GM19438 (cell line): ENCODE measurements around the gene CYP2F1.
"Not testable (repeated sequence)": the region's sequence is repeated elsewhere in the genome, so short reads cannot be mapped to it uniquely, and the experiment has no call there.

ENCODE experiments used
- ATAC-seq: cut with Tn5 transposase; IDR thresholded peaks from one replicate; pipeline ENCODE4 v1.9.1; 2021; ENCODE audit warnings: low read depth; ENCODE audit not compliant: unreplicated experiment

CYP2F1 gene

GRCh38 chr19:41123716-41124294 lies 9.6 kb downstream of the CYP2F1 start:
- no peak for ATAC-seq

DNA sequence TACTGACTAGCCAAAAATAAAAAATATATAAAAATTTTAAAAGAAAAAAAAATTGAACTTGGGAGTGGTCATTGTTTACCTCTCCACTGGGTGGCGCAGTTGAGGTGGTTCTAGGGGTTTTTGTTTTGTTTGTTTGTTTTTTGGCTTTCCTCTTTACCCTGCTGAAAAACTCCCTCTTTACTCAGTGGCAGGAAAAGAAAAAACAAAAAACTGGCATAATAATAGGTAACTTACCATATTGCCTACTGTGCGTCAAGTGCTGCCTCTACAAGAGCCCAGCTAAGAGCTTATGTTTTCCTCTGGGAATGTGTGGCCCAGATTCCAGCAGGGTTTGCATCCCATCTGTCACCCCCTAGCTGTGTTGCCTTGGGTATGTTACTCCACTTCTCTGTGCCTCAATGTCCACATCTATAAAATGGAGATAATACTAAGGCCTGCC lies 12.6 kb downstream of the CYP2F1 start:
- ATAC-seq = not testable (repeated sequence)

GRCh38 chr19:41127362-41127761 lies 13.1 kb downstream of the CYP2F1 start:
- ATAC-seq = not testable (repeated sequence)

DNA sequence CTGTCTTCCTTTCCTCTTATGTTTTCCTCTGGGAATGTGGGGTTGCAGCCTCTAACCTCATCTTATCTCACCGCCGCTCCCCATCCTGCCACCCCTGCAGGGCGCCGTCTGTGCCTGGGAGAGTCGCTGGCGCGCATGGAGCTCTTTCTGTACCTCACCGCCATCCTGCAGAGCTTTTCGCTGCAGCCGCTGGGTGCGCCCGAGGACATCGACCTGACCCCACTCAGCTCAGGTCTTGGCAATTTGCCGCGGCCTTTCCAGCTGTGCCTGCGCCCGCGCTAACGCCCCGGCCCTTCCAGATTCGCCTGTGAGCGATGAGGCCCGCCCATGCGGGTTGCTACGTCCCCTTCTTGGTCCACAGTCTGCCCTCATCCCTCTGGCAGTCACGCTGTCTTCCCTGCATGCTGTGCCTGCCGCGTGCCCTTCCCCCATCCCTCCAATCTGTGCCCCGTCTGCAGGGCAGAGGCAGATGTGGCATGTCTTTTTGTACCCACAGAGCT lies 13.6 kb downstream of the CYP2F1 start:
- not testable (repeated sequence) for ATAC-seq

- no peak for ATAC-seq
These were observed 14.5 kb downstream of the CYP2F1 start for GRCh38 chr19:41128692-41129091.

GRCh38 chr19:41131186-41131585 lies 17.0 kb downstream of the CYP2F1 start:
- ATAC-seq = no peak

DNA sequence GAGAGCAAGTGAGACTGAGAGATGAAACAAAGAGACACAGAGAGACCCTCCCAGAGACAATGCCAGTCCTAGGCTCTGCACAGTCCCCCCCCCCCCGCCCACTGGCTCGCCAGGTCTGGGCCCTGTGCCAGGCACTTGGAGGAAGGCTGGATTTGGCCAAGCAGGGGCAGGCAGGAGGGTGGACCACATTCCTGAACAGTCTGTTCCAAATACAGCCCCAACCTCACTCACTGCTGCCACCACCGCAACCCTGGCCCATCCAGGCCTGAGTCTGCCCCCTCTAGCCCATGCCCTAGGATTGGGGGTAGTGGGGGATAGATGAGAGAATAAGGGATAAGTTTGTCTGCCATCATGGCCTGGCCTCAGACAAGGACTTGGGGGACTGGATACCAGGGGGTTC lies 19.0 kb downstream of the CYP2F1 start:
- no peak for ATAC-seq

- ATAC-seq = no peak
These were observed 20.4 kb downstream of the CYP2F1 start for GRCh38 chr19:41134616-41135015.

- not testable (repeated sequence) for ATAC-seq
These were observed 21.5 kb downstream of the CYP2F1 start for GRCh38 chr19:41135390-41136384.

DNA sequence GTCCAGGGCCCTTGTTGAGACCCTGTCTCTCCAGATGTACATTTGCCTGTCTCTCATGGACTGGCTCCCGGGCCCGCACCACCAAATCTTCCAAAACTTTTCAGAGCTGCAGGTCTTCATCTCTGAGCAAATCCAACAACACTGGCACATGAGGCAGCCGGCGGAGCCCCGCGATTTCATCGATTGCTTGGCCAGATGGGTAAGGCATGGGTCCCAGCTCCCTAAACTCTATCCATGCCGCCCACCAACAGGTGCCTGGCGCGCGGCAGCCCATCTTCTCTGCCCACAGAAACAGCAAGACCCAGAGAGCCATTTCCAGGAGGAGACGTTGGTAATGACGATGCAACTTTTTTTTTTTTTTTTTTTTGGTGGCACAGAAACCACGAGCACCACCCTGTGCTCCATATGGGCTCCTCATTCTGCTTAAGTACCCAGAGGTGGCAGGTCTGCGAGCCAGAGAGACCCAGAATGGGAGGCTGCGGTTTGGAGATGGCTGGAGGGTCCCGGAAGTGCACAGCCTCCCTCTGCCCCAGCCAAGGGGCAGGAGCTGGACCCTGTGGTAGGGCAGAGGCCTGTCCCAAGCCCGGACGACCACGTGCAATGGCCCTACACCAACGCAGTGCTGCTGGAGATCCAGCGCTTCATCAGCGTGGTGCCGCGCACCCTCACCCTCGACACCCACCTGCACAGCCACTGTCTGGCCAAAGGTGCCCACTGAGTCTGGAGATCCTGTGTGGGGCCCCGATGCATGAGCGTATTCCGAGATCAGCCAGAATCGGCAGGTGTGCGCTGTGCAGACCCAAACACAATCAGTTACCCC lies 22.6 kb downstream of the CYP2F1 start:
- no peak for ATAC-seq

DNA sequence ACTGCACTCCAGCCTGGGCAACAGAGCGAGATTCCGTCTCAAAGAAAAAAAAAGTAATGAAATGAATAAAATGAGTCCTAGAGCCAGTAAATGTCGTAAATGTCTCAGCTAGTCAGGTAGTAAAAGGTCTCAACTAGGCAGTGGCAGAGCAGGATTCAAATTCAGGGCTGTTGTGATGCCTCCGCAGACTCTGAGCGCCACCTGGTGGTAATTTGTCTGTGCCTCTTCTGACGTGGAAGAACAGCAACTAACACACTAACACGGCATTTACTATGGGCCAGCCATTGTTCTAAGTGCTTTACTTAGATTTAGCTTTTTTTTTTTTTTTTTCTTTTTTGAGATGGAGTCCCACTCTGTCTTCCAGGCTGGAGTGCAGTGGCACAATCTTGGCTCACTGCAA lies 30.2 kb downstream of the CYP2F1 start:
- no peak for ATAC-seq

- no peak for ATAC-seq
These were observed 35.6 kb downstream of the CYP2F1 start for GRCh38 chr19:41149831-41150230.

DNA sequence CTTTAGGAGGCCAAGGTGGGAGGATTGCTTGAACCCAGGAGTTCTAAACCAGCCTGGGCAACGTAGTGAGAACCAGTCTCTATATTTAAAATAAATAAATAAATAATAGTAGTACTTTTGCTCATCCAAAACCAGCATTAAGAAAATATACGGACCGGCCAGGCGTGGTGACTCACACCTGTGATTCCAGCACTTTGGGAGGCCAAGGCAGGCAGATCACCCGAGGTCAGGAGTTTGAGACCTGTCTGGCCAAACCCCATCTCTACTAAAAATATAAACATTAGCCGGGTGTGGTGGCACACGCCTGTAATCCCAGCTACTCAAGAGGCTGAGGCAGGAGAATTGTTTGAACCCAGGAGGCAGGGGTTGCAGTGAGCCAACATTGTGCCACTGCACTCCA lies 36.8 kb downstream of the CYP2F1 start:
- ATAC-seq = not testable (repeated sequence)

DNA sequence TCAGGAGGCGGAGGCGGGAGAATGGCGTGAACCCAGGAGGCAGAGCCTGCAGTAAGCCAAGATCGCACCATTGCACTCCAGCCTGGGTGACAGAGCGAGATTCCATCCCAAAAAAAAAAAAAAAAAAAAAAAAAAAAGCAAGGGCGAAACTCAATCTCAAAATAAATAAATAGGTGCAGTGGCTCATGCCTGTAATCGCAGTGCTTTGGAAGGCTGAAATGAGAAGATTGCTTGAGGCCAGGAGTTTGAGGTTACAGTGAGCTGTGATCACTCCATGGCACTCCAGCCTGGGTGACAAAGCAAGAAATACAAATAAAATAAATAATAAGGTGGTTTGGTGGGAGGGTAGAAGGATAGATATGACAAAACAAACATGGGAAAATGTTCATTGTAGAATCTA lies 39.8 kb downstream of the CYP2F1 start:
- ATAC-seq = no peak

GRCh38 chr19:41156207-41156606 lies 42.0 kb downstream of the CYP2F1 start:
- ATAC-seq = no peak

GRCh38 chr19:41159881-41160280 lies 45.6 kb downstream of the CYP2F1 start:
- no peak for ATAC-seq

- ATAC-seq = no peak
These were observed 47.7 kb downstream of the CYP2F1 start for GRCh38 chr19:41161903-41162302.

DNA sequence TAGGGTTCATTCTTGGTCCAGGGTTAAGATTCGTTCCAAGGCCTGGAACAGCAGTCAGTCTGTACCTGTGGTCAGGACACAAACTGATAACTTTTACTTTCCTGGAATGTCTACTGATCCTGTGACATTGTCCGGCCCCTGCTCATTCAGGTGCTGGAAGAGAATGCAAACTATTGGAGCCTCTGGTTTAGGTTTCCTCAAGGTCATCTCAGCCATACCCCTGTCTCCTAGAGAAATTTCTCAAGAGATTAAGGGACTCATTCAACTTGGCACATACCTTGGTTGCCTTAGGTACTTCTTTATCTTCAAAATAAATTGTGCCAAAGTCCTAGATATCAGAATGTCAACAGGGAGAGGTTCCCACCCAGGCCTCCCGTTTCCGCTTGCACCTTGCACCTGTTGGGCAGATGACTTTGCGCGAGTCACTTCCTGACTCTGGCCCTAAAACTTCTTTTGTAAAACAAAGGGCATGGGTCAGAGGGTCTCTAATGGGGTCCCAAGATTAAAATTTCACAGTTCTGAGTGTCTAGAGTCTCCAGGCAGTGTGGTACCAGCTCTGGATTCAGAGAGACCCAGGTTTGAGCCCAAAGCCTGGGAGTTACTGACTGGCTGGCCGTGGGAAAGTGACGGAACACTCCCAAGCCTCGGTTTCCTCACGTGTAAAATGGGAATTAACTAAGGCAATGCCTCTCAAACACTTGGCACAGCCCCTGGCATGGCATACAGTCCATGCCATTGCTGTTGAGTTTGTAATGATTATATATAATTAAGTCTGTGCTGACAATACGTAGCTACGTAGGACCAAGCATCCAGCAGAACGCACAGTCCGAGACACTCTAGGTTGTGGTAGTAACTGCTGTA lies 52.9 kb downstream of the CYP2F1 start:
- ATAC-seq = no peak

DNA sequence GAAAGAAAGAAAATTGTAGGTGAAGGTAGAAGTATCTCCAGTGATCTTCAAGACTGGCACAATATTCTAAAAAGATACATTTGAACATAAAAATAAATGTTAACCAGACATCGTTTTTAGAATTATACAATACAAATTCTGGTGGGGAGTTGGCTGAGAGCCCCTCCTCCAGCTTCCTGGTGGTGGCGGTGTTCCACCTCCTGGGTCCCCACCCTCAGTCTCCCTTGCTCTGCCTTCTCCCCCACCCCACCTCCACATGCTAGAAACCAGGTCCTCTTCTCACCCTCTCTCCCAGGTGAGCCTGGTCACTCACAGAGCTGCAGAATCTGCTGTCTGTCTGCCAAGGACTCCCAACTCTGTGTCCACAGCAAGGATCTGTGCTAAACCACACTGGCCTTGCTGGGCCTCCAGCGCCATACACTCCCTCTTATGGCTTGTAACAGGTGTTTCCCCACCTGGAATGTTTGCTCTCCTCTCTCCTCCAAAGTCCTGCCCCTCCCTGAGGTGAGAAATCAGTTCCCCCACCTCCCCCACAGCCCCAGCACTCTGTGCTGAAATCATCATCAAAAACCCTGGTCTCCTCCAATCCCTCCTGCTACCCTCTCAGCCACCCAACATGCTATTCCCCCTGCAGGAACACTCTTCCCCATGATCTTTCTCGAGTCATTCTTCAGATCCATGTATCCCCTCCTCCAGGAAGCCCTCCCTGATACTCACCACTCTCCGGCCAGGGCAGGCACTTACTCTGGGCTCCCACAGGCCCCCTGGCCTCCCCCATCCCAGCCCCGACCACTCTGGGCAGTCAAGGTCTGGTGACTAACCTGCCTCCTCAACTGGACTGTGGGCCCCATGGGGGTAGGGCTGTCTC lies 58.3 kb downstream of the CYP2F1 start:
- ATAC-seq = no peak
